Right lobe of liver (tissue), 6 donors: ENCODE measurements around the gene ZC3HAV1. TPM values are rescaled to one million over a fixed set of nuclear protein-coding genes. Genes with fewer than 3 reads are reported as not detected.
"Not testable (repeated sequence)": the region's sequence is repeated elsewhere in the genome, so short reads cannot be mapped to it uniquely, and the experiment has no call there.

Experiments used
- ATAC-seq, 4 donors: fragments of 200-7000 bp; cut with Tn5 transposase; one replicate each; pipeline ENCODE4 v1.9.1; 2020; ENCODE audit warnings: mild to moderate bottlenecking in 4 of 4, moderate library complexity in 4 of 4
- DNase-seq, 3 donors: peaks; one replicate each; pipeline ENCODE4 v3.0.0-alpha.2; 2020
- H3K27ac ChIP-seq, 3 donors: fragments of 200-600 bp; one replicate each; pipeline ENCODE4 v1.8.0; 2022
- H3K27me3 ChIP-seq, 2 donors: fragments of 200-600 bp; one replicate each; pipeline ENCODE4 v1.8.0; 2022
- H3K36me3 ChIP-seq, 4 donors: fragments of 200-600 bp; sonication (generic) in 1 of 4; one replicate each; pipeline versions ENCODE4 v1.5.1 to v1.8.0; 2017 to 2022; ENCODE audit warnings: control low read depth in 1 of 4
- H3K4me1 ChIP-seq, 4 donors: fragments of 200-600 bp; sonication (generic) in 1 of 4; one replicate each; pipeline versions ENCODE4 v1.5.1 to v1.8.0; 2017 to 2022; ENCODE audit warnings: control low read depth in 1 of 4
- H3K4me3 ChIP-seq, 3 donors: fragments of 200-600 bp; one replicate each; pipeline ENCODE4 v1.8.0; 2022
- H3K9me3 ChIP-seq, 4 donors: fragments of 200-600 bp; sonication (generic) in 1 of 4; one replicate each; pipeline versions ENCODE4 v1.5.1 to v1.8.0; 2017 to 2022; ENCODE audit warnings: control low read depth in 1 of 4
- CTCF ChIP-seq, 4 donors: fragments of 200-600 bp in 3 of 4; fragments of 450-650 bp in 1 of 4; IDR thresholded peaks; one replicate each; pipeline versions ENCODE4 v1.5.1 to v1.8.0; 2016 to 2022; ENCODE audit warnings: antibody characterized with exemption in 4 of 4, mild to moderate bottlenecking in 2 of 4
- POLR2A ChIP-seq: fragments of 450-650 bp; IDR thresholded peaks from one replicate; pipeline ENCODE4 v1.6.1; 2017; ENCODE audit warnings: antibody characterized with exemption, mild to moderate bottlenecking
- WGBS: methylation state at CpG from one replicate; pipeline ENCODE4 v1.1.6; 2018; ENCODE audit warnings: low coverage, low lambda C conversion rate; ENCODE audit not compliant: insufficient coverage; ENCODE audit errors: missing lambda C conversion rate; 5-methylcytosine and 5-hydroxymethylcytosine counted together
- intact Hi-C, 2 donors: fragments of 100-400 bp; cut with DNase I; formaldehyde crosslinking; loops; one replicate each; pipeline versions ENCODE4 v1.11.2 to v1.14.1; 2022
- total RNA-seq, 6 experiments: library from RNA; depleted of rRNA in 2 of 6; stranded (reverse); fragments of >200 nt in 2 of 6; fragmentation: NEBNext Ultra II Directional in 3 of 6; extraction: Animal tissue kit (Norgen Biotek cat#: 25700) in 3 of 6; gene quantifications; one replicate each; pipeline versions ENCODE4 v1.1.0 to v1.2.4, GENCODE V29; 2016 to 2023
- donor health status: DM: no; HTN: yes; CAD: no.
- donor health status: DM: no; HTN: no; CAD: no.
- donor health status: DM: no; HTN: no; CAD: no.
- donor health status: DM: no; HTN: yes; CAD: no.
- donor health status: DM: no; HTN: yes; CAD: no.

ZC3HAV1 gene
- total RNA-seq, 6 experiments from 2014 or later: 12.3 to 20.6 (median 17.7) TPM

DNA sequence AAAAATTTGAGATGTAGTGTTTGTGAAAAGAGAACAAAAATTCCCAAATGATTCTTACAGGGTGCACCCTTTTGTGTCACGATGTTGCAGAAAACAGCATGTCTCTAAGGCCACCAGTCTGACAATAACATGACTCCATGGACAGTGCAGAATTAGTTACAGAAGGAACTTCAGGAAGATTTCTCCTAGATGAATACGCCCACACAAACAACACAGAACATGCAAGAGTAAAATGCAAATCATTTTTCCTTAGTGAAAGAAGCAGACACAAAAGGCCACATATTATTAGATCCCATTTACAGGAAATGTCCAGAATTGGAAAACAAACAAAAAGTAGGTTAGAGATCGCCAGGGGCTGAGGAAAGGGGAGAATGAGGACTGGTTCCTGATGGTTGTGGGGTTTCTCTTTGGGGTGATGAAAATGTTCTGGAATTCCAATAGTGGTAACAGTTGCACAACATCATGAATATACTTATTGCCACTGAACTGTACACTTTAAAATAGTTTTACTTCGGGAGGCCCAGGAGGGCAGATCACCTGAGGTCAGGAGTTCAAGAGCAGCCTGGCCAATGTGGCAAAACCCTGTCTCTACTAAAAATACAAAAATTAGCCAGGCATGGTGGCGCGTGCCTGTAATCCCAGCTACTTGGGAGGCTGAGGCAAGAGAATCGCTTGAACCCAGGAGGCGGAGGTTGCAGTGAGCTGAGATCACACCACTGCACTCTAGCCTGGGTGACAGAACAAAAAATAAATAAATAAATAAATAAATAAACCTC is 10.2 kb downstream of the ZC3HAV1 start:
- 52% methylated on average over 7 of the region's 8 CpGs for WGBS
- H3K27ac ChIP-seq: peak overlapping the region in 1 of 3 donors; percentile 10
- TF ChIP-seq POLR2A (no peak), CTCF (IDR thresholded peaks at IDR 0.05) (no peak)
- H3K4me1 ChIP-seq: peaks cover 0 to 7% (median 0%) of the 10 kb centered on the region in 4 donors
- H3K9me3 ChIP-seq: no peaks in the 10 kb centered on the region
- intact Hi-C loops: no loop called here
- ATAC-seq: peak in 2 of 4 donors; percentile 29 to 32
- peaks cover 0 to 4% (median 0%) of the 10 kb centered on the region in 4 donors for H3K36me3 ChIP-seq
- no peak for DNase-seq
- no peak overlapping the region for H3K4me3 ChIP-seq
- no peaks in the 10 kb centered on the region for H3K27me3 ChIP-seq

- Histone ChIP-seq H3K9me3 (no peaks in the 10 kb centered on the region), H3K4me1 (peaks cover 0 to 8% (median 4%) of the 10 kb centered on the region in 4 donors), H3K4me3 (no peak overlapping the region), H3K36me3 (peaks cover 0 to 4% (median 0%) of the 10 kb centered on the region in 4 donors), H3K27ac (no peak overlapping the region), H3K27me3 (no peaks in the 10 kb centered on the region)
- 60% methylated on average over 13 of the region's 13 CpGs for whole genome bisulfite sequencing
- DNase-seq (no peak), ATAC-seq (peak; percentile 58 to 67 (median 62))
- intact Hi-C loops: no loop called here
- TF ChIP-seq CTCF (IDR thresholded peaks at IDR 0.05) (no peak), POLR2A (no peak)
Measured at GRCh38 chr7:139095194-139095659, 14.3 kb downstream of the ZC3HAV1 start.

DNA sequence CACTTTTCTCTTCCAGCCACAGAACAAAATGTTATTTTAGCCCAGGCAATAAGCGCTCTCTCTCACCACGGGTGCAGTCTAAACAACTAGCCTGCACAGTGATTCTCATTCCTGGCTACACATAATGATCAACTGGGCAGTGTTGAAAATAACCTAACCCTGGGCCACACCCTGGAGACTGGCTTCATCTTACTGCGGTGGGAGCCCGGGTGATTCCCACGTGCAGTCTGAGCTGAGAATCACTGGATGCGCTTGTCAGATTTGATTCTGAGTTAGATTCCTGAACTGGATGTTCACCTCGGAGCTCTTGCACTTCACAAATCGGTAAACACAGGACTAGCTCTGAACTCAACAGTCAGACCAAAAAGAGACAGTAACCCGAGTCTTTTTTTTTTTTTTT is 14.9 kb downstream of the ZC3HAV1 start:
- H3K27ac ChIP-seq: no peak overlapping the region
- peaks cover 0 to 8% (median 4%) of the 10 kb centered on the region in 4 donors for H3K4me1 ChIP-seq
- DNase-seq (no peak), ATAC-seq (no peak)
- H3K36me3 ChIP-seq: peaks cover 0 to 5% (median 0%) of the 10 kb centered on the region in 4 donors
- intact Hi-C loops: no loop called here
- no peaks in the 10 kb centered on the region for H3K27me3 ChIP-seq
- H3K4me3 ChIP-seq: no peak overlapping the region
- TF ChIP-seq POLR2A (no peak), CTCF (IDR thresholded peaks at IDR 0.05) (no peak)
- 46% methylated on average over 6 of the region's 9 CpGs for WGBS
- H3K9me3 ChIP-seq: no peaks in the 10 kb centered on the region

DNA sequence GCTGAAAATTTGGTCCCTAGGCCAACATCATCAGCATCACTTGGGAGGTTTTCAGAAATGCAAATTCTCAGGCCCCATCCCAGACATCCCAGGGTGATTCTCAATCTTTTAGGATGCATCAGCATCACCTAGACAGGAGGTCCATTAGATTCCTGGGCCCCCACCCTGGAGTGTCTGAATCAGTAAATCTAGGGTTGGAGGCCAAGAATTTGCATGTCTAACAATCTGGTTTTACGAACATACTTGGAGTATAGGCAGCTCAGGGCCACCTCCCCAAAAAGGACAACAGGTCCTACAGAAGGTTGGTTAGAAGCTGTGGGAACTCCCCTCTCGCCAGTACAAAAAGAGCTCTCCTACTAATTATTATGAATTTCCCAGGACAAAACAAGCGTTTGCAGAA is 15.5 kb downstream of the ZC3HAV1 start:
- Histone ChIP-seq H3K9me3 (no peaks in the 10 kb centered on the region), H3K27ac (no peak overlapping the region), H3K36me3 (peaks cover 0 to 11% (median under 1%) of the 10 kb centered on the region in 4 donors), H3K4me3 (no peak overlapping the region), H3K27me3 (no peaks in the 10 kb centered on the region), H3K4me1 (peaks cover 0 to 8% (median 4%) of the 10 kb centered on the region in 4 donors)
- intact Hi-C loops: no loop called here
- DNase-seq (no peak), ATAC-seq (no peak)
- TF ChIP-seq POLR2A (no peak), CTCF (IDR thresholded peaks at IDR 0.05) (no peak)
- WGBS: 77% methylated on average over 3 of the region's 3 CpGs

DNA sequence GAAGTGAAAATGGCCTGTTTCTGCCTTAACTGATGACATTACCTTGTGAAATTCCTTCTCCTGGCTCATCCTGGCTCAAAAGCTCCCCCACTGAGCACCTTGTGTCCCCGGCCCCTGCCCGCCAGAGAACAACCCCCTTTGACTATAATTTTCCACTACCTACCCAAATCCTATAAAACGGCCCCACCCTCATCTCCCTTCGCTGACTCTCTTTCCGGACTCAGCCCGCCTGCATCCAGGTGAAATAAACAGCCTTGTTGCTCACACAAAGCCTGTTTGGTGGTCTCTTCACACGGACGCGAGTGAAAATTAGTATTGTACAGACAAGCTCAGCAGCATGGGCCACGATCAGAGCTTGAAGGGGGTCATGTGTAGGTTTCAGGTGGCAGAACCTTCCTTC is 16.0 kb downstream of the ZC3HAV1 start:
- H3K27ac ChIP-seq, ATAC-seq: not testable (repeated sequence)

More for the DNA sequence above, 16.0 kb downstream of the ZC3HAV1 start:
- H3K27me3 ChIP-seq, H3K9me3 ChIP-seq, intact Hi-C loops, H3K4me1 ChIP-seq, H3K4me3 ChIP-seq, DNase-seq: not testable (repeated sequence)
- peaks cover 0 to 15% (median under 1%) of the 10 kb centered on the region in 4 donors for H3K36me3 ChIP-seq
- 73% methylated on average over 10 of the region's 10 CpGs for WGBS
